HG02763 (cell line): ENCODE measurements around the gene SPATA13.

Experiments
- ATAC-seq: cut with Tn5 transposase; IDR thresholded peaks from one replicate; pipeline ENCODE4 v1.9.1; 2021; ENCODE audit warnings: mild to moderate bottlenecking, moderate library complexity; ENCODE audit not compliant: unreplicated experiment

SPATA13 gene

DNA sequence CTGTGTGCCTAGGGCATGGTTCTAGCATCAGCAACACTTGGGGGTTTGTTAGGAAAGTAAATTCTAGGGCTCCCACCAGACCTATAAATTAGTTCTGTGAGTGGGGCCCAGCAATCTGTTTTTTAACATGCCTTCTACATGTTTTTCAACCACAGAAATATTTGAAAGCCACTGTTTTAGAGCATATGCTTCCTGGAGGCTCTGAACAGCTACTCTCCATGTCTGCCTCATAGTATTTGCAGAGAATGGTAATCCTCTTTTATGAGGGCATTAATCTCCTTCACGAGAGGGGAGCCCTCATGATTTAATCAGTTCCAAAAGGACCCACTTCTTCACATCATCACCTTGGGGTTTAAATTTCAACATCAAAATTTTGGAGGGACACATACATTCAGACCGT is 6.0 kb downstream of the SPATA13 start:
- ATAC-seq = no peak

GRCh38 chr13:24167666-24168391 is 7.3 kb downstream of the SPATA13 start:
- no peak for ATAC-seq

DNA sequence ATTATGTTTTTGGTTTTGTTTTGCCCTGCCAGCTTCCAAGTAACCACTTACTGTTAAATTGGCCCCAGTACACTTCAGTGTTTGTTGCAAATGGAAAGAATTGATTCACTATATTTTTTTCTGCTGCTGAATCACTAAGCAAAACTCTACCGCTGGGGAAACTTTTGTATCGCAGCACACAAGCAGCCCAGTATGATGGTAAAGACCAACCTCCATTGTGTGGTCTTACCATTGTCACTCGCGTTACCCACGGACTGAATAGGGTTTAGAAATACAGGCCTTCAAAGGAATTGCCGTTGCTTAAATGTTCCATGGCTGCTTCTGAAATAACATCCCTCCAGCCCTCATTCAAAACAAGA is 7.9 kb downstream of the SPATA13 start:
- ATAC-seq = no peak

DNA sequence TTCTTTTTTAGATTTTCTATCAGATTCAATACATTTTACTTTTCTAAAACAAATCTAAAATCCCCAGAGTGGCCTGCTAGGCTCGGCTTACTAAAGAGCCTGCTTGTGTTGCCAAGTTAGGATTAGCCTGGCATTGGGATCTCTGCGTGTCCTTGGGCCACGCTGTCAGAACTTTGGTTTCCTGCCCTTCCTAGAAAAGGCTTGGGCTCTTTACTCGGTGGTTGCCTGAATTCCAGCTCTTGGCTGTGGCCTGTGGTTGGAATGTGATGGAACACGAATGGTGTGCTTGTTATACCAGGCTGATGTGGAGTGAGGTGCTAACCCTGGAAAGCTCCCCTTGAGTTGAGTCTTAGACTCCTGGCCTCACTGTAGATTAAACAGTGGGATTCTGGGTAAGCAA is 8.5 kb downstream of the SPATA13 start:
- ATAC-seq = no peak

DNA sequence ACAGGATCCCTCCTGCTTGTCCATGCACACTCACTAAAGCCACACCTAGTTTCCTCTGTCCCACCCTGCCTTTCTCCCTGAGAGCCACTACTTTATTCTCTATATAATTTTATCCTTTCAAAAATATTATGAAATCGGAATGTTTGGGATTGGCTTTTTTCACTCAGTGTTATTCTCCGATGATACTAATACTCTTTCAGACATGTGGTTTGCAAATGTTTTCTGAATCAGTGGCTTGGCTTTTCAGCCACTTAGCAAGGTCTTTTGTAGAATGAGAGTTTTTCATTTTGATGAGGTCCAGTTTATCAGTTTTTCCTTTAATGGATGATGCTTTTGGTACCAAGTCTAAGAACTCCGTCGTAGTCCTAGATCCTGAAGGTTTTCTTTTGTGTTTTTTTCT is 11.6 kb downstream of the SPATA13 start:
- no peak for ATAC-seq

GRCh38 chr13:24173795-24174194 is 13.3 kb downstream of the SPATA13 start:
- ATAC-seq = no peak

GRCh38 chr13:24175847-24176246 is 15.3 kb downstream of the SPATA13 start:
- no peak for ATAC-seq

DNA sequence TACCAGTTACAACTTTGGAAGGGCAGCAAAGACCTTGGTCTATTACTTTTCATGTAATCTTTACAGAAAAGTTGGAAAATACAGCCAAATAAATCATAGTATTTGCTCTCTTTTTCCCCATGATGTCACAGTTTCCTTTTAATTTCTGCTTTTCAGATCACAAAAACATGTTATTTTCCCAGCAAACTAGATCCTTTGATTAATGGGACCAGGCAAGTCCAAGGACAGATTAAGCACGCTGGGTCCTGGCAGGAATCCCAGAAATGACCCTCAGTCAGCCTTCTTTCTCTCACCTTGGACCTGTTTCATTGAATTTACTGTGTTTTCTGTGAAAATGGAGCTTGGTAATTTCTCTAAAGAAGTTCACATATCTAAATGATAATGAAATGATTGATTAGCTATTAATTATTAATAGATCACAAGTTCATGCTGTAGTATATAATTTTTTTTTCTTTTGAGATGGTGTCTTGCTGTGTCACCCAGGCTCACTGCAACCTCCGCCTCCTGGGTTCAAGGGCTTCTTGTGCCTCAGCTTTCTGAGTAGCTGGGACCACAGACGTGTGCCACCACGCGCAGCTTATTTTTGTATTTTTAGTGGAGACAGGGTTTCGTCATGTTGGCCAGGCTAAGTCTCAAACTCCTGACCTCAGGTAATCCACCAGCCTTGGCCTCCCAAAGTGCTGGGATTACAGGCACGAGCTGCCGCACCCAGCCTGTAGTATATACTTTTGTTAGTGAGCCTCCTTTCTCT is 16.0 kb downstream of the SPATA13 start:
- no peak for ATAC-seq

DNA sequence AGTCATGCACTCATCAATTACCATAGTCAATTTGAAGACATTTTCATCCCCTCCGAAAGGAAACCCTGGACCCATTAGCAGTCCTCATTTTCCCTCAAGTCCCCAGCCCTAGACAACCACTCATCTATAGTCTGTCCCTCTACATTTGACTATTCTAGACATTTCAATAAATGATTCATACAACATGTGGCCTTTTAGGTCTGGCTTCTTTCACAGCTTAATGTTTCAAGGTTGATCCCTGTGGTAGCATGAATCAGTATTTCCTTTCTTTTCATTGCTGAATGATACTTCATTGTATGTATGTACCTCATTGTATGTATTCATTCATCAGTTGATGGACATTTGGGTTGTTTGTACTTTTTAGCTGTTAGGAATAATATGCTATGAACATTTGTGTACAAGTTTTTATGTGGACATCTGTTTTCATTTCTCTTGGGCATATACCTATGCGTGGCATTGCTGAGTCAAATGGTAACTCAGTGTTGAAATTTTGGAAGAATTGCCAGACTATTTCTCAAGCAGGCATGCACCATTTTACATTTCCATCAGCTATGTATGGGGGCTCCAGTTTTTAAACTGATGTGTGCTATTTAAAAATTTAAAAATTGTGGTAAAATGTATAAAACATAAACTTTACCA is 18.4 kb downstream of the SPATA13 start:
- ATAC-seq = no peak

DNA sequence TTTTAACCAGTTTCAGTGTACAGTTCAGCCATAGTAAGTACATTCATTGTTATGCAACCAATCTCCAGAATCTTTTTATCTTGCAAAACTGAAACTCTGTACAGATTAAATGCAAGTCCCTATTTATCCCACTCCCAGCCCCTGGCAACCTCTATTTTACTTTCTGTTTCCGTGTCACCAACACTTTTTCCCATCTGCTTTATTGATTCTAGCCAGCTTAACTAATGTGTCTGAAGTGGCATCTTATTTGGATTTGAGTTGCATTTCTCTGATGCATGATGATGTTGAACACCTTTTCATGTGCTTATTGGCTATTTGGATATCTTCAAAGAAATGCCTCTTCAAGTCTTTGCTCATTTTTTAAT is 18.9 kb downstream of the SPATA13 start:
- no peak for ATAC-seq

DNA sequence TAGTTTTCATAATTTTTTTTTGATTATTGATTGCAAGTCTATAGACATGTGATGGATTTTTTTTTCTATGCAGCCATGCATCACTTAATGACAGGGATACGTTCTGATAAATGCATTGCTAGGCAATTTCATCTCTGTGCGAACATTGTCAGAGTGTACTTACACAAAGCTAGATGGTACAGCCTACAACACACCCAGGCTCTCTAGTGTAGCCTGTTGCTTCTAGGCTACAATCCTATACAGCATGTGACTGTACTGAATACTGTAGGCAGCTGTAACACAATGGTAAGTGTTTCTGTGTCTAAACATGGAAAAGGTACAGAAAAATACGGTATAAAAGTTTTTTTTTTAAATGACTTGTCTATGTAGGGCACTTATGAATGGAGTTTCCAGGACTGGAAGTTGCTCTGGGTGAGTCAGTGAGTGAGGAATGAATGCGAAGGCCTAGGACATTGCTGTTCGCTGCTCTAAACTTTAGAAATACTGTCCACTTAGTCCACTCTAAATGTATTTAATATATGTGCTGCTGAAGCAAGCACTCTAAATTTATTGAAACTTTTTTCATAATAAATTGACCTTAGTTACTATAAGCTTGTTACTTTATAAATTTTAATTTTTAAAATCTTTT is 20.3 kb downstream of the SPATA13 start:
- no peak for ATAC-seq

- no peak for ATAC-seq
These were observed 21.6 kb downstream of the SPATA13 start for GRCh38 chr13:24181991-24182702.

DNA sequence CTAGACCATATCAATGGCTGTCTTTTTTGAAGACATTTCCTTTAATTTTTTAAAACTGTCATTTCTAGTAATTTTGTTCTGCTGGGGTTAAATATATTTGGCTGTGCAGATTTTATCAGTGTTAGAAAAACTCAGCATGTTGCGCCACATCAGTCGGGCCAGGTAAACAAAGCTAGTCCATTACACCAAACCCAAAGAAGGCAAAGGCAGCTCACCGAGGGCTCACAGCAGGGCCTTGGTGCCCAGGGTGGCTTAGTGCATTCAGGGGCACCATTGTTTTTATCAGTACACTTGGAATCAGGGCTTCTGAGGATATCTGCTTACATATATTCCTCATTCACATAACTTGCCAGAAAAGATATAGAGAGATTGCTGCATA is 22.2 kb downstream of the SPATA13 start:
- ATAC-seq = no peak

- no peak for ATAC-seq
These were observed 23.2 kb downstream of the SPATA13 start for GRCh38 chr13:24183741-24184182.

DNA sequence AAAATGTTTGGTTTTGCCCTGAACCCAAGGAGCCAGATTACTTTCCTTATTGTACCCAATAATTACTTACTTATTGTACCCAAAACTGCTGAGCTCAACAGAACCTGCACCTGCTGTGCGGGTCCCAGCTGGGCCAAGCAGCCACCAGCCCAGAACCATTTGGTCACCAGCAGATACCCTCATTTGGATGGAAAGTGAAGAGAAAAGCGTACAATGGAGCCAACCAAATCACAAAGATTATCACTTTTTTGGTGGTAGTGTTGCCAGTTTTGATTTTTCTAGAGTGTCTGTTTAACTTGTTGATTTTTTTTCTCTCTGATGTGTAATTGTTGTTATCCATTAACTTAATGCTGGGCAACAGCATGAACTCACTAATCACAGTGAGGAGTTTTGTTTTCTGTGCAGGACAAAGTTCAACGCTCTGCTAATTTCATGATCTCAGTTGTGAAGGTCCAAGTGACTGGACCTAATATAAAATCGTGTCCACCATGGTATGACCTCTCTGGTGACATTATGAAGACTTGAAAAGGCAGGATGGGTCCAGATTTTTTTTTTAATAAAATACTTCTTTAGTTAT is 23.8 kb downstream of the SPATA13 start:
- ATAC-seq = no peak

GRCh38 chr13:24184882-24185281 is 24.4 kb downstream of the SPATA13 start:
- no peak for ATAC-seq

DNA sequence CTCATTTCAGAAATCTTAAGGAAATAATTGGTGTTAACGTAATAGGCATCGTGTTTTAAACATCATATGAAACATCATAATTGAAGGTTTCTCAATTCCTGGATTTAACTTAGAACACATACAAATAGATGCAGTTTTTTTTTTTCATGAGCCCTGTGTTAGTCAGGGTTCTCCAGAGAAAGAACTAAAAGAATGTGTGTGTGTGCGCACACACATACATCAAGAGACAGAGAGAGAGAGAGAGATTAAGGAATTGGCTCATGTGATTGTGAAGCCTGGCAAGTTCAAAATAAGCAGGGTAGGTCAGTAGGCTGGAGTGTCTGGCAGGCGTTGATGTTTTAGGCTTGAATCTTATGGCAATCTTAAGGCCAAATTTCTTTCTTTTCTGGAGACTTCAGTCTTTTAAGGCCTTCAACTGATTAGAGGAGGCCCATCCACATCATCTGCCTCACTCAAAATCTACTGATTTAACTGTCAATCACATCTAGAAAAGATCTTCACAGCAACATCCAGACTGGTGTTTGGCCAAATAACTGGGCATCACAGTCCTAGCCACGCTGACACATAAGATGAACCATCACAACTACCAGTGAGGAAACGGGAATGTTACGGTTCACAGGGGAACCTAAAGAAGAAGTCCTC is 25.2 kb downstream of the SPATA13 start:
- no peak for ATAC-seq

GRCh38 chr13:24187185-24187584 is 26.7 kb downstream of the SPATA13 start:
- ATAC-seq = no peak

DNA sequence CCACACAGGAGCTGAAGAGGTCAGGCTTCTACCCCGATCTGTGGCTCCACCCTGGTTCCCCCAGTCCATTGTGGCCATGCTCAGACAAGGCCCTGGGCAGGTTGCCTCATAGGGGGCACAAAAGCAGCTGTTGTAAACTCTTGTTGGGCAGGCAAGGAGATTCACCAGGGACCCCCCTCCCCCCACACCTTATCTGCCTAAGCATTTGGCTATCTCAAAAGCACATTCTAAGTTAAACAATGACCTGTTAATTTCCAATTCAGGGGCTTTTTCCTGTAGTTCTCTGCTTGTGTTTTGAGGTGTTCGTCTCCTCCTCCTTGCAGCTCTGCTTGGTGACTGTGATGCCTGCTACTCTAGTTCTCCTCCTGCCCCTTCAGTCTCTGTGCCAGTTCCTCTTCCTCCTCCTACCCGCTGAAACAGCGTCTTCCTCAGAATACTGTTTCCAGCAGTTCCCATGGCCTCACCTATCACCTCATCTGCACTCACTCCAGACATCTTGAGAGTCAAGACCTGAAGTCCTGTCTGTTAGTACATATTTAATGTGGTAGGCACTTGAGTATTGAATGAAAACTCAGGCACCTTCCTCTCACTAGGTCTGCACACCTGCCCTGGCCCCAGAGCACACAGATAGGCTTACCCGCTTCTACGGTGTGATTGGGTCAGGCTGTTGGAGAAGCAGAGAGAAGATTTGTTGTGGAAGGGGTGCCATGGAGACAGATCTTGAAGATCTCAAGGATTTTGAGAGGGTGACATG is 31.7 kb downstream of the SPATA13 start:
- ATAC-seq = no peak

GRCh38 chr13:24192811-24193162 is 32.3 kb downstream of the SPATA13 start:
- no peak for ATAC-seq
